GM20431 (cell line): ENCODE data around the gene CEP192.

Source experiments
- in situ Hi-C: fragments of 300-500 bp; cut with MseI, MboI; formaldehyde crosslinking; loops from one replicate; pipeline ENCODE4 v1.15.0; 2020; ENCODE audit warnings: low sequenced_read_pairs; ENCODE audit not compliant: unreplicated experiment

CEP192 gene

GRCh38 chr18:13134551-13135401 lies 143.6 kb downstream of the CEP192 start:
- in situ Hi-C loops, result no loop called here

DNA sequence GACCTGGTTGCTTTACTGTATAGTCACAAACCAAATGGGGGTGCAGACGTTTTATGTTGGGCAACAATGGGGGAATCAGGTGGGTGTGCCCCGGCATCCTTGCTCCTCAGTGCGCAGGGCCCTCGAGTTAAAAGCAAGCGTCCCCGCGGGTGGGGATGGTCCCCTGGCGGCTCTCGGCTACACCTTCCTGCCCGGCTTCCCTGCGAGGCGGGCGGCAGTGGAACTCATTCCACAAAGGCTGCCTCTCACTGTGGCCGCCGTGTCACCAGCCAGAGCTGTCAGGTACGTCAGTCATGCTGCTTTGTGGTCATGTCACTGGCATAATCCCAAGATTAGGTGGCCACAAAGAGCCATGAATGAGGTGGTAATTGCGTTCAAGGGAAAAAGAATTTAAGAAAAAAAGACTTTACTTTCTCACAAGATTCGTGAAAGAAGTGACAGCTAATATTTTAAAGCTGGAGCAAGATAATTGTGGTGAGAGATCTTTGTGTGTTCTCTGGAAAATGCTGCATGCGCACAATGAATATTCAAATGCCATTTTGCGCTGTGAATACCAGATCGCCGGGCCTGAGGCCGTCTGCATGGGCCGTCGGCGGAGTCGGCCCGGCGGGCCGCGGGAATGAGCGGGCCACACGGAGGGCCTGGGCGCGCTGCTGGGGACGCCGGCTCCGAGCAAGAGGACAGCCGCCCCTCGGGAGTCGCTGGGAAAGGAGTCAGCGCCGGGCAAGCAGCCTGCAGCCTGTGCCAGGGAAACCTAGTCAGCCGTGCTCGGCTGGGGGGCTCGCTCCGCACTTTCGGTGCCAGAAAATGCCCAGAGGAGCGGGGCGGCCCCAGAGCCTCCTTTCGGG lies 145.1 kb downstream of the CEP192 start:
- in situ Hi-C loops, result no loop called here

- in situ Hi-C loops, result no loop called here
Measured at GRCh38 chr18:13136904-13137669, 145.9 kb downstream of the CEP192 start.

- in situ Hi-C loops, result no loop called here
Measured at GRCh38 chr18:13137670-13138419, 146.7 kb downstream of the CEP192 start.

- in situ Hi-C loops, result no loop called here
Measured at GRCh38 chr18:13138420-13139139, 147.4 kb downstream of the CEP192 start.

GRCh38 chr18:13139885-13140450 lies 148.8 kb downstream of the CEP192 start:
- in situ Hi-C loops, result no loop called here

DNA sequence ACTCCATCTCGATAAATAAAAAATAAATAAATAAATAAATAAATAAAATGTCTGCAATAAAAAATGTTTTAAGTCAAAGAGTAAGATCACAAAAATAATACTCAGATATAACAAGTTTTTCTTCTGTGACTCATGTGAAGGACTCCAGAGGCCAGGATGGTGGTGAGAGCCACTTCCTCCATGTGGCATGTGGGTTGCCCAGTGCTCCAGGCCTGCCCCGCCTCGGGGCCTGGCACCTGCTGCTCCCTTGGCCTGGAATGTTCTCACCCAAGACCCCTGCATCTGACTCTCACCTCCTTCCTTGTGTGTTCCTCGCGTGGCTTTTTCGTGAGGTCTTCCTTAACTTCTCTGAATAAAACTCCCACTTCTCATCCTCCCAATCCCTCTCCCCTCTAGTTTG lies 150.0 kb downstream of the CEP192 start:
- in situ Hi-C loops, result no loop called here

DNA sequence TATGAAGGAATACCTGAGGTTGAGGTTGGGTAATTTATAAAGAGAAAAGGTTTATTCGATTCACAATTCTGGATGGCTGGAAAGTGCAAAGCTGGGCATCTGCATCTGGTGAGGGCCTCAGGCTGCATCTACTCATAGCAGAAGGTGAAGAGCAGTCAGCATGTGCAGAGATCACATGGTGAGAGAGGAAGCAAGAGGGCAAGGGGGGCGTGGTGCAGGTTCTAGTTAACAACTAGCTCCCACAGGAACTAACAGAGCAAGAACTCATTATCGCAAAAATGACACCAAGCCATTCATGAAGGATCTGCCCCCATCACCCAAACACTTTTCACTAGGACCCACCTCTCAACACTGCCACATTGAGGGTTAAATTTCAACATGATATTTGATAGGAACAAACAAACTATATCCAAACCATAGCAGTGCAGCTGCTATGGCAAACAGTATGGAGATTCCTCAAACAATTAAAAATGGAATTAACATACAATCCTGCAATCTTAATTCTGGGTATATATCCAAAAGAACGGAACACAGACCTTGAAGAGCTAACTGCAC lies 154.6 kb downstream of the CEP192 start:
- in situ Hi-C loops, result no loop called here

DNA sequence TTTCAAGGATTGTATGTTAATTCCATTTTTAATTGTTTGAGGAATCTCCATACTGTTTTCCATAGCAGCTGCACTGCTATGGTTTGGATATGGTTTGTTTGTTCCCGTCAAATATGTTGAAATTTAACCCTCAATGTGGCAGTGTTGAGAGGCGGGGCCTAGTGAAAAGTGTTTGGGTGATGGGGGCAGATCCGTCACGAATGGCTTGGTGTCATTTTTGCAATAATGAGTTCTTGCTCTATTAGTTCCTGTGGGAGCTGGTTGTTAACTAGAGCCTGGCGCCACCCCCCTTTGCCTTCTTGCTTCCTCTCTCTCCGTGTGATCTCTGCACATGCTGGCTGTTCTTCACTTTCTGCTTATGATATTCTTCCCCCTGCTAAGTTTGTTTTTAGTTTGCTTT lies 156.0 kb downstream of the CEP192 start:
- in situ Hi-C loops, result no loop called here

DNA sequence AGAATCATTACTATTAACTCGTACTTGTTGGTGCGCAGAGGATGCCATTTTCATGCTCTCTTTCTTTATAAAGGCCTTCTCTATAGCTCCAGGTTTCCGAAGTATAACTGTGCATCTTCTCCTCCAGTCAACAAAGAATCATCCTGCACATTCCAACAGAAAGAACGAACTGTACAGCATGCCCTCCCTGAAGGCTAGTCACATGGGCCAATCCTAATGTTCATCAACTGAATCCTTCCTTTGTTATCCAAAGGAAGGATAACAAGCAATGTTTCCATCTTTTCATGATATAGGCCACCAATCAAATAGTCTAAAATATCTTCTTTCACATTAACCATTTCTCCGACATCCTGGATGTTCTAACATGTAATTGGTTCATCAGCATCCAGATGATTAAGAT lies 160.5 kb downstream of the CEP192 start:
- in situ Hi-C loops, result loop anchor here (25.0 kb wide), 1 partner anchor 414 kb away; no protein-coding TSS in a partner anchor

GRCh38 chr18:13158428-13158827 lies 167.3 kb downstream of the CEP192 start:
- in situ Hi-C loops, result loop anchor here (25.0 kb wide), 1 partner anchor 421 kb away; no protein-coding TSS in a partner anchor

- in situ Hi-C loops, result loop anchor here (25.0 kb wide), 1 partner anchor 422 kb away; no protein-coding TSS in a partner anchor
Measured at GRCh38 chr18:13159579-13159978, 168.4 kb downstream of the CEP192 start.

DNA sequence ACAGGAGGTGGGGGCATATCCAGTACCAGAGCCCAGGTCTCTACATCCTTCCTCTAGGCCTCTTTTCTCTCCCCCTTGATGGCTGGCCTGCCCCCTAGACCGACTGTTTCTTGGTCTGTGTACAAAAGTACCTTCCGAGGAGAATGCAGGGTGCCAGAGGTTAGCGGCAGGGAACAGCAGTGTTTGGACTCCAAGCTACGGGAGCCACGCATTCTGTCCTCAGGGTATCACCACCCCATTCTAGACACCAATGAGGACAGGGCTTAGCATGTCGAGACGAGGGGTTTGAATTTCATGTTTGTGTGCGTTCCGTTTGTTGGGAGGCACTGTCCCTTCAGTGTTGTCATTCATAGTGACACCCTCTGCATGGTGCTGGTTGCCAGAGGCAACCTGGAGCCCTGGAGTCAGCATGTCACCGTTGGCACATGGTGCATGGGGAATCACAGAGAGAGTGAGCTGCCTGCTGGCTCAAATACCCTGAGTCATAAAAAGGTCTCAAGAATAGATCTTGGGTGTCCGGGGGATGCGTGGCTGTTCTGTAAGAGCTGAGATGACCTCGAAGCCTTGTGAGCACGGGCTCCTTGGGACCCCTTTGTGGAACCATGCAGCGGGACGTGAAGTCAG lies 170.2 kb downstream of the CEP192 start:
- in situ Hi-C loops, result loop anchor here (25.0 kb wide), 1 partner anchor 424 kb away; no protein-coding TSS in a partner anchor

DNA sequence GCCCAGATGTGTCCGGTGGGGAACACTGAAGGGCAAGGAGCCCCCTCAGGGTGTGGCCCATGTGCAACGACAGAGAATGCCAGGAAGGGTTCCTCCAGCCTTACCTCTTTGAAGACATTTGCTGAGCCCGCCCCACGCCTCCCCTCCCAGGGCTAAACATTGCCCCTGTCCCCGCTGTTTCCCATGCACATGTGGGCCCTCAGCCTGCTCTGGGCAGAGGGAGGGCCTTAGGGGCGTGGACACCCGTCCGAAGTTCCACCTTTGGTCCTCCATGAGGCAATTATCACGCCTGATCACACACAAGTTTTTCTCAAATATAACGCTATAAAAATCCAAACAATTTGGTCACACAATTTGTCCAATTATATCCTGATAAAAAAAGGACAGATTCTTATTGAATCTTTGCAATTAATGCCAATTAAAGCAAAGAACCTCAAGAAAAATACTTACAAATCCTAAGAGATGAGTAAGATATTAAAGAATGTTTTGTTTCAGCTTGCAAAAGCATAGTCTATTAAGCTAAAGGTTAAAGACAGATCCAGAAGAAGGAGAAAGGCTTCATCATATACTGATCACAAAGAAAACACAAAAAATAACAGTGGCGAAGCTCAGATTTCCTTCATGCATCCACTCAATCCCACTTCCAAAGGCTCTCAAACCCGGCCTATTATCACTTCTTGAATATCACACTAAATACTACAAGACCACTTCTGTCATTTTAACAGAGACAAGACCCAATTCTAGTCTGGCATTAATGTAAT lies 172.2 kb downstream of the CEP192 start:
- in situ Hi-C loops, result loop anchor here (25.0 kb wide), 1 partner anchor 426 kb away; no protein-coding TSS in a partner anchor

DNA sequence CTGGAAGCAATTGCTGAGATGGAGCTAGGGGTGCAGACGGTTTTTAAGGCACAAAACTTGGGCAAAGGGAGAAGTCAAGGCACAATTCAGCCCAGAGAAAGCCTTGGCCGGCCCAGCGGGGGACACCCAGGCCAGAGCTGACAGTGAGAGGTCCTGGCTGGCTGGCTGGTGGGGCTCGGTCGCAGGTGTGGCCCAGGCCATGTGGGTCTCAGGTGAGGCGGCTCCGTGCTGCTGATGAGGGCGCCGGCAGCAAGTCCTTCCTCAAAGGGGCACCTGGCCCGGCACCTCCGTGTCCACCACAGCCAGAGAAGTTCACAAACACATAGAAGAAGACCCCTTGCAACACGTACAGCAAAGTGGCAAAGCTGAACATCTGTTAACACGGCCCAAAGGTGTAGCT lies 173.2 kb downstream of the CEP192 start:
- in situ Hi-C loops, result loop anchor here (25.0 kb wide), 1 partner anchor 427 kb away; no protein-coding TSS in a partner anchor

GRCh38 chr18:13165636-13166423 lies 174.7 kb downstream of the CEP192 start:
- in situ Hi-C loops, result loop anchor here (25.0 kb wide), 1 partner anchor 429 kb away; no protein-coding TSS in a partner anchor
